Measurements from ENCODE around the gene MAP3K5.
"Not testable (repeated sequence)": the region's sequence is repeated elsewhere in the genome, so short reads cannot be mapped to it uniquely, and the experiment has no call there.

The MAP3K5 gene

GRCh38 chr6:136822376-136823127 is 30.3 kb upstream of the MAP3K5 start, which contains the start of gene PEX7:
Gene PEX7 (plus strand): TSS chr6:136822592. CDS start chr6:136822666, 74 bp downstream.
- DNase-seq (ENCODE audit: low read depth) = peak; percentile 94
- peak within 1 kb of the TSS; percentile 93 for H3K4me3 ChIP-seq (ENCODE audit: low read depth, low read length)
- peak; percentile 68 for TF ChIP-seq CTCF (IDR thresholded peaks at IDR 0.05; ENCODE audit: insufficient read depth, low read depth, low read length, missing control alignments)

- DNase-seq (ENCODE audit: low read depth) = no peak
- H3K4me3 ChIP-seq (ENCODE audit: low read depth, low read length) = peak overlapping the region; percentile 93
- TF ChIP-seq CTCF (IDR thresholded peaks at IDR 0.05; ENCODE audit: insufficient read depth, low read depth, low read length, missing control alignments) = no peak
Observed at GRCh38 chr6:136822046-136822375, 29.7 kb upstream of the MAP3K5 start.

GRCh38 chr6:136820561-136820960 is 28.3 kb upstream of the MAP3K5 start:
- no peak overlapping the region for H3K4me3 ChIP-seq (ENCODE audit: low read depth, low read length)
- no peak for TF ChIP-seq CTCF (IDR thresholded peaks at IDR 0.05; ENCODE audit: insufficient read depth, low read depth, low read length, missing control alignments)
- DNase-seq (ENCODE audit: low read depth) = no peak

- DNase-seq (ENCODE audit: low read depth) = no peak
- TF ChIP-seq CTCF (IDR thresholded peaks at IDR 0.05; ENCODE audit: insufficient read depth, low read depth, low read length, missing control alignments) = no peak
Observed at GRCh38 chr6:136816656-136817055, 24.4 kb upstream of the MAP3K5 start.

GRCh38 chr6:136815608-136816007 is 23.3 kb upstream of the MAP3K5 start:
- not testable (repeated sequence) for H3K4me3 ChIP-seq (ENCODE audit: low read depth, low read length); DNase-seq (ENCODE audit: low read depth)

More at GRCh38 chr6:136816656-136817055, 24.4 kb upstream of the MAP3K5 start:
- H3K4me3 ChIP-seq (ENCODE audit: low read depth, low read length) = no peak overlapping the region

- H3K4me3 ChIP-seq (ENCODE audit: low read depth, low read length) = no peak overlapping the region
- TF ChIP-seq CTCF (IDR thresholded peaks at IDR 0.05; ENCODE audit: insufficient read depth, low read depth, low read length, missing control alignments) = no peak
- no peak for DNase-seq (ENCODE audit: low read depth)
Observed at GRCh38 chr6:136812174-136812573, 19.9 kb upstream of the MAP3K5 start.

GRCh38 chr6:136811272-136811671 is 19.0 kb upstream of the MAP3K5 start:
- no peak for TF ChIP-seq CTCF (IDR thresholded peaks at IDR 0.05; ENCODE audit: insufficient read depth, low read depth, low read length, missing control alignments)
- no peak overlapping the region for H3K4me3 ChIP-seq (ENCODE audit: low read depth, low read length)
- DNase-seq (ENCODE audit: low read depth) = no peak
